SHP77 treated with DMSO at 0.1 percent for 48 hours (cell line): Measurements from ENCODE around the gene FLCN.
"Not testable (repeated sequence)": the region's sequence is repeated elsewhere in the genome, so short reads cannot be mapped to it uniquely, and the experiment has no call there.

Experiments used
- DNase-seq: peaks from one replicate; lab custom pipeline; 2025; lab: John Stamatoyannopoulos, UW

FLCN gene

GRCh38 chr17:17237026-17237799 is at the start of gene FLCN:
Gene FLCN, minus strand, starts transcription at chr17:17237168. Its CDS starts 9,031 bp downstream, at chr17:17228137.
- DNase-seq: peak; percentile 100

- DNase-seq: no peak
Measured at GRCh38 chr17:17285951-17286350, 49.0 kb upstream of the FLCN start.

- peak; percentile 100 for DNase-seq
Measured at GRCh38 chr17:17280613-17281549, 43.9 kb upstream of the FLCN start, which contains the start of gene COPS3. Gene COPS3, minus strand, starts transcription at chr17:17281246. Its CDS starts 60 bp downstream, at chr17:17281186.

GRCh38 chr17:17279316-17279715 is 42.3 kb upstream of the FLCN start:
- no peak for DNase-seq

GRCh38 chr17:17277431-17277830 is 40.5 kb upstream of the FLCN start:
- DNase-seq: not testable (repeated sequence)

- DNase-seq: no peak
Measured at GRCh38 chr17:17275971-17276370, 39.0 kb upstream of the FLCN start.

GRCh38 chr17:17269926-17270773 is 33.2 kb upstream of the FLCN start:
- no peak for DNase-seq

GRCh38 chr17:17264430-17264829 is 27.5 kb upstream of the FLCN start:
- no peak for DNase-seq

GRCh38 chr17:17258998-17259397 is 22.0 kb upstream of the FLCN start:
- no peak for DNase-seq

GRCh38 chr17:17258011-17258410 is 21.0 kb upstream of the FLCN start:
- DNase-seq: no peak

- DNase-seq: no peak
Measured at GRCh38 chr17:17256316-17256715, 19.3 kb upstream of the FLCN start.

GRCh38 chr17:17255689-17256088 is 18.7 kb upstream of the FLCN start:
- DNase-seq: not testable (repeated sequence)

GRCh38 chr17:17254036-17254435 is 17.1 kb upstream of the FLCN start:
- no peak for DNase-seq

- no peak for DNase-seq
Measured at GRCh38 chr17:17253406-17253805, 16.4 kb upstream of the FLCN start.

GRCh38 chr17:17252149-17252661 is 15.2 kb upstream of the FLCN start:
- no peak for DNase-seq

GRCh38 chr17:17246879-17247278 is 9.9 kb upstream of the FLCN start:
- DNase-seq: no peak

- no peak for DNase-seq
Measured at GRCh38 chr17:17243163-17243562, 6.2 kb upstream of the FLCN start.

- no peak for DNase-seq
Measured at GRCh38 chr17:17242246-17242645, 5.3 kb upstream of the FLCN start.

- DNase-seq: no peak
Measured at GRCh38 chr17:17241656-17242055, 4.7 kb upstream of the FLCN start.

- DNase-seq: no peak
Measured at GRCh38 chr17:17239832-17240231, 2.9 kb upstream of the FLCN start.

- no peak for DNase-seq
Measured at GRCh38 chr17:17236295-17237025, 508 bp downstream of the FLCN start.
